SK-N-SH treated with all-trans-retinoic acid at 6 μM for 48 hours (cell line): ENCODE measurements around the gene LMF1.

Experiments
- ARNTL ChIP-seq: fragments of 450-650 bp; formaldehyde crosslinking; IDR thresholded peaks from 2 replicates; pipeline ENCODE4 v1.5.0; 2020; ENCODE audit warnings: low read depth, mild to moderate bottlenecking, moderate library complexity, borderline replicate concordance
- CSRNP3 ChIP-seq: fragments of 250-450 bp; sonication (Bioruptor Pico); IDR thresholded peaks from 2 replicates; pipeline ENCODE4 v1.5.1; 2021; ENCODE audit warnings: mild to moderate bottlenecking, moderate library complexity
- ZC3H10 ChIP-seq: fragments of 250-450 bp; sonication (Bioruptor Pico); IDR thresholded peaks from 2 replicates; pipeline ENCODE4 v1.5.1; 2021; ENCODE audit warnings: mild to moderate bottlenecking, moderate library complexity
- TF ChIP-seq, protein P1 (sequence below): fragments of 250-450 bp; sonication (Bioruptor Pico); IDR thresholded peaks from 2 replicates; pipeline ENCODE4 v1.8.0; 2020; ENCODE audit warnings: mild to moderate bottlenecking, moderate library complexity, borderline replicate concordance

- TF ChIP-seq ARNTL: no peak
- no peak for TF ChIP-seq CSRNP3
- no peak for TF ChIP-seq ZC3H10 (CRISPR knock-in tag)
- TF ChIP-seq, protein P1, sequence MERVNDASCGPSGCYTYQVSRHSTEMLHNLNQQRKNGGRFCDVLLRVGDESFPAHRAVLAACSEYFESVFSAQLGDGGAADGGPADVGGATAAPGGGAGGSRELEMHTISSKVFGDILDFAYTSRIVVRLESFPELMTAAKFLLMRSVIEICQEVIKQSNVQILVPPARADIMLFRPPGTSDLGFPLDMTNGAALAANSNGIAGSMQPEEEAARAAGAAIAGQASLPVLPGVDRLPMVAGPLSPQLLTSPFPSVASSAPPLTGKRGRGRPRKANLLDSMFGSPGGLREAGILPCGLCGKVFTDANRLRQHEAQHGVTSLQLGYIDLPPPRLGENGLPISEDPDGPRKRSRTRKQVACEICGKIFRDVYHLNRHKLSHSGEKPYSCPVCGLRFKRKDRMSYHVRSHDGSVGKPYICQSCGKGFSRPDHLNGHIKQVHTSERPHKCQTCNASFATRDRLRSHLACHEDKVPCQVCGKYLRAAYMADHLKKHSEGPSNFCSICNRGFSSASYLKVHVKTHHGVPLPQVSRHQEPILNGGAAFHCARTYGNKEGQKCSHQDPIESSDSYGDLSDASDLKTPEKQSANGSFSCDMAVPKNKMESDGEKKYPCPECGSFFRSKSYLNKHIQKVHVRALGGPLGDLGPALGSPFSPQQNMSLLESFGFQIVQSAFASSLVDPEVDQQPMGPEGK (CRISPR knock-in tag): no peak
Measured at GRCh38 chr16:847681-848445, 122.9 kb downstream of the LMF1 start.
